ENCODE data around the gene JARID2.

The JARID2 gene

GRCh38 chr6:15327271-15327670 lies 81.4 kb downstream of the JARID2 start:
- FAIRE-seq (peak; percentile 70), DNase-seq (ENCODE audit: extremely low spot score, insufficient read length, low read depth) (no peak)

GRCh38 chr6:15329197-15329671 lies 83.4 kb downstream of the JARID2 start:
- no peak for FAIRE-seq
- DNase-seq (ENCODE audit: extremely low spot score, insufficient read length, low read depth): no peak

- DNase-seq (ENCODE audit: extremely low spot score, insufficient read length, low read depth) (no peak), FAIRE-seq (no peak)
Observed at GRCh38 chr6:15330174-15330944, 84.5 kb downstream of the JARID2 start.

- FAIRE-seq (peak; percentile 5), DNase-seq (ENCODE audit: extremely low spot score, insufficient read length, low read depth) (no peak)
Observed at GRCh38 chr6:15331143-15331542, 85.3 kb downstream of the JARID2 start.

- DNase-seq (ENCODE audit: extremely low spot score, insufficient read length, low read depth) (no peak), FAIRE-seq (peak; percentile 42)
Observed at GRCh38 chr6:15331629-15332251, 85.9 kb downstream of the JARID2 start.

- FAIRE-seq: no peak
Observed at GRCh38 chr6:15332446-15332845, 86.6 kb downstream of the JARID2 start.

GRCh38 chr6:15335385-15335784 lies 89.5 kb downstream of the JARID2 start:
- DNase-seq (ENCODE audit: extremely low spot score, insufficient read length, low read depth) (no peak), FAIRE-seq (no peak)

More at GRCh38 chr6:15332446-15332845, 86.6 kb downstream of the JARID2 start:
- DNase-seq (ENCODE audit: extremely low spot score, insufficient read length, low read depth): no peak

- DNase-seq (ENCODE audit: extremely low spot score, insufficient read length, low read depth) (no peak), FAIRE-seq (no peak)
Observed at GRCh38 chr6:15335916-15336315, 90.0 kb downstream of the JARID2 start.

- no peak for DNase-seq (ENCODE audit: extremely low spot score, insufficient read length, low read depth)
- FAIRE-seq: no peak
Observed at GRCh38 chr6:15336900-15337560, 91.2 kb downstream of the JARID2 start.

- DNase-seq (ENCODE audit: extremely low spot score, insufficient read length, low read depth) (no peak), FAIRE-seq (no peak)
Observed at GRCh38 chr6:15337582-15337981, 91.7 kb downstream of the JARID2 start.

GRCh38 chr6:15338476-15338875 lies 92.6 kb downstream of the JARID2 start:
- FAIRE-seq: no peak

GRCh38 chr6:15339081-15339480 lies 93.2 kb downstream of the JARID2 start:
- DNase-seq (ENCODE audit: extremely low spot score, insufficient read length, low read depth): no peak
- FAIRE-seq: no peak

More at GRCh38 chr6:15338476-15338875, 92.6 kb downstream of the JARID2 start:
- no peak for DNase-seq (ENCODE audit: extremely low spot score, insufficient read length, low read depth)

GRCh38 chr6:15340105-15340601 lies 94.3 kb downstream of the JARID2 start:
- FAIRE-seq (no peak), DNase-seq (ENCODE audit: extremely low spot score, insufficient read length, low read depth) (no peak)

- DNase-seq (ENCODE audit: extremely low spot score, insufficient read length, low read depth) (no peak), FAIRE-seq (peak; percentile 65)
Observed at GRCh38 chr6:15340775-15341174, 94.9 kb downstream of the JARID2 start.

- no peak for FAIRE-seq
- DNase-seq (ENCODE audit: extremely low spot score, insufficient read length, low read depth): no peak
Observed at GRCh38 chr6:15341311-15342001, 95.6 kb downstream of the JARID2 start.

GRCh38 chr6:15342114-15342513 lies 96.2 kb downstream of the JARID2 start:
- DNase-seq (ENCODE audit: extremely low spot score, insufficient read length, low read depth) (no peak), FAIRE-seq (no peak)

- DNase-seq (ENCODE audit: extremely low spot score, insufficient read length, low read depth): no peak
Observed at GRCh38 chr6:15343490-15344191, 97.8 kb downstream of the JARID2 start.

GRCh38 chr6:15344192-15344519 lies 98.3 kb downstream of the JARID2 start:
- no peak for DNase-seq (ENCODE audit: extremely low spot score, insufficient read length, low read depth)
- FAIRE-seq: no peak

More at GRCh38 chr6:15343490-15344191, 97.8 kb downstream of the JARID2 start:
- no peak for FAIRE-seq

- FAIRE-seq (no peak), DNase-seq (ENCODE audit: extremely low spot score, insufficient read length, low read depth) (no peak)
Observed at GRCh38 chr6:15344831-15345230, 99.0 kb downstream of the JARID2 start.

- no peak for FAIRE-seq
- no peak for DNase-seq (ENCODE audit: extremely low spot score, insufficient read length, low read depth)
Observed at GRCh38 chr6:15346315-15346714, 100.4 kb downstream of the JARID2 start.

All from GM18507 (cell line).